Measurements from ENCODE around the gene RGS11.

DNA sequence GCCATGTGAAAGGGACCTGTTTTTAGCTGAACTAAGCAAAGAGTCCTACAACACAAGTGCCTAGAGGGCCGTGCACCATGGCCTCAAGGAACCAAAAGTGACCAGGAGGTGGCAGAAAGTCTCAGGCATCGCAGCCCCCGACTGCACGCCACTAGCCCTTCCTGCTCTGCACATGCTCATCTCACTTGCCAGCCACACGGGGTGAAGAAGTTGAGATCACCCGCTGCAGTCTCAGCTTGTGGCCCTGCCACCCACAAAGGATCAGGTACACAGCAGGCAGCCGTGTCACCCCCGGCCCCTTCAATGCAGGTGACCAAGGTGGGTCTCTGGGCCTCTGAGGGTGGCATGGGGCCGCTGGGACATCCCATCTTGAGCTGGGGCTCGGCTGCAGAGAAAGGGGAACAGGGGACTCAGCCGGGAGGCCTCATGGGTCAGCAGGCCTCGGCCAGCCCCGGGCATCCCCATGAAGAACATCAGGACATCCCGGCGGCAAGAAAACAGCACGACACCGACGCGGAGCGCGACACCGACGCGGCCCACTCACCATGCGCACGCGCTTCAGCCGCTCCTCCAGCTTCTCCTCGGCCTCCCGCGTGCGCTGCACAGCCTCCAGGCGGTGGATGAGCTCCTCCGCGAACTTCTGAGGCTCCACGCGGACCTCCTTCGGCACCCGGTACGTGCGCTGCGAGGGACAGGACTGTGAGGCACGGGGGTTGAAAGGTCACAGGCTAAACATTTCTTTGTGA lies 28.2 kb upstream of the RGS11 start:
- TF ChIP-seq, protein P1, sequence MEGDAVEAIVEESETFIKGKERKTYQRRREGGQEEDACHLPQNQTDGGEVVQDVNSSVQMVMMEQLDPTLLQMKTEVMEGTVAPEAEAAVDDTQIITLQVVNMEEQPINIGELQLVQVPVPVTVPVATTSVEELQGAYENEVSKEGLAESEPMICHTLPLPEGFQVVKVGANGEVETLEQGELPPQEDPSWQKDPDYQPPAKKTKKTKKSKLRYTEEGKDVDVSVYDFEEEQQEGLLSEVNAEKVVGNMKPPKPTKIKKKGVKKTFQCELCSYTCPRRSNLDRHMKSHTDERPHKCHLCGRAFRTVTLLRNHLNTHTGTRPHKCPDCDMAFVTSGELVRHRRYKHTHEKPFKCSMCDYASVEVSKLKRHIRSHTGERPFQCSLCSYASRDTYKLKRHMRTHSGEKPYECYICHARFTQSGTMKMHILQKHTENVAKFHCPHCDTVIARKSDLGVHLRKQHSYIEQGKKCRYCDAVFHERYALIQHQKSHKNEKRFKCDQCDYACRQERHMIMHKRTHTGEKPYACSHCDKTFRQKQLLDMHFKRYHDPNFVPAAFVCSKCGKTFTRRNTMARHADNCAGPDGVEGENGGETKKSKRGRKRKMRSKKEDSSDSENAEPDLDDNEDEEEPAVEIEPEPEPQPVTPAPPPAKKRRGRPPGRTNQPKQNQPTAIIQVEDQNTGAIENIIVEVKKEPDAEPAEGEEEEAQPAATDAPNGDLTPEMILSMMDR (optimal IDR thresholded peaks at IDR 0.05 in 1 of 3, IDR thresholded peaks at IDR 0.05 in 1 of 3, conservative IDR thresholded peaks at IDR 0.05 in 1 of 3; ENCODE audit: extremely low read depth in 1 of 3, insufficient read depth in 2 of 3, low read length in 3 of 3) = no peak
- TF ChIP-seq EZH2 (IDR thresholded peaks at IDR 0.05; ENCODE audit: low read length) = no peak
